NCI-H146 (cell line): ENCODE results near the gene ALG11.
"Not testable (repeated sequence)": the region's sequence is repeated elsewhere in the genome, so short reads cannot be mapped to it uniquely, and the experiment has no call there.

Experiments
- DNase-seq: peaks from one replicate; lab custom pipeline; 2025; lab: John Stamatoyannopoulos, UW

ALG11 gene

GRCh38 chr13:52029569-52029968, 17.4 kb downstream of the ALG11 start:
- no peak for DNase-seq

GRCh38 chr13:52030401-52030800, 18.2 kb downstream of the ALG11 start:
- not testable (repeated sequence) for DNase-seq

DNA sequence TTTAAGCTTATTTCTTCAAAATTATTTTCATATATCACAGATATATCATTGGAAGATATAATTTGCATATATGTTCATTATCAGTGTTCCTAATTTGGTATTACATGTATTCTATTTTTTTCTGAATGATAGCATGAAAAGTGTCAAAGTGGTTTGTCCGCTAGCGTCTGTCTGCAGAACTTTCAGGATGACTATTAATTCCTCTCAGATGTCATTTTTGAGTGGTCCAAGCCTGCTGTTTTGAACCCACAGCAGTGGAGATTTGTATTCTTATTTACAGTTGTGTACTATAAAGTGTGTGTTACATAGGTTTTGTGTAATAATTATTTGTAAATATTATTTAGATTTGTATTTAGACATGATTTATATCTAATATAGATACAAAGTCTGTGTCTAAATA, 20.8 kb downstream of the ALG11 start:
- DNase-seq: no peak

- DNase-seq: peak; percentile 49
These were observed 22.5 kb downstream of the ALG11 start for GRCh38 chr13:52034616-52035226.

DNA sequence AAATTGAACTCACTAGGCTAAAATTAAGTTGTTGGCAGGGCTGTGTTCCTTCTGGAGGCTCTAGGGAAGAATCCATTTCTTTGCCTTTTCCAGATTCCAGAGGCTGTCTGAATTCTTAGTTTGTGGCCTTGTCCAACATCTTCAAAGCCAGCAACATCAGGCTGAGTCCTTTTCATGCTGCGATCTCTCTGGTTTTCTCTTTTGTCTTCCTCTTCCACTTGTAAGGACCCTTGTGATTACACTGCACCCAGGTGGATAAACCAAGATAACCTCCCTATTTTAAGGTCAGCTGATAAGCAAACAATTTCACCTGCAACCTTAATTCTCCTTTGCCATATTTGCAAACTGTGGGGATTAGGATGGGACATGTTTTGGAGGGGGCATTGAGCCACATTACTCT, 23.8 kb downstream of the ALG11 start:
- DNase-seq: peak; percentile 60

DNA sequence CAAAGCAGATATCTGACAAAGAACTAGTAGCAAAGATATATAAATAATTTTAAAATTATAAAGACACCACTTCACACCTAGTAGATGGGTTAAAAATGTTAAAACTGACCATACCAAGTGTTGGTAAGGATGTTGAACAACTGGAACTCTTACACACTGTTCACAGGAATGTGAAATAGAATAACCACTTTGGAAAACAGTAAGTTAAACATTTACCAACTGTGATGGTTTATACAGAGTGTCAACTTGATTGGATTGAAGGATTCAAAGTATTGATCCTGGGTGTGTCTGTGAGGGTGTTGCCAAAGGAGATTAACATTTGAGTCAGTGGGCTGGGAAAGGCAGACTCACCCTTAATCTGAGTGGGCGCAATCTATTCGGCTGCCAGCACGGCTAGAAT, 31.5 kb downstream of the ALG11 start:
- DNase-seq: no peak

- DNase-seq: no peak
These were observed 35.3 kb downstream of the ALG11 start for GRCh38 chr13:52047463-52047862.

- DNase-seq: no peak
These were observed 36.3 kb downstream of the ALG11 start for GRCh38 chr13:52048516-52048915.

- no peak for DNase-seq
These were observed 39.2 kb downstream of the ALG11 start for GRCh38 chr13:52051400-52051799.

- DNase-seq: no peak
These were observed 41.3 kb downstream of the ALG11 start for GRCh38 chr13:52053460-52053859.

DNA sequence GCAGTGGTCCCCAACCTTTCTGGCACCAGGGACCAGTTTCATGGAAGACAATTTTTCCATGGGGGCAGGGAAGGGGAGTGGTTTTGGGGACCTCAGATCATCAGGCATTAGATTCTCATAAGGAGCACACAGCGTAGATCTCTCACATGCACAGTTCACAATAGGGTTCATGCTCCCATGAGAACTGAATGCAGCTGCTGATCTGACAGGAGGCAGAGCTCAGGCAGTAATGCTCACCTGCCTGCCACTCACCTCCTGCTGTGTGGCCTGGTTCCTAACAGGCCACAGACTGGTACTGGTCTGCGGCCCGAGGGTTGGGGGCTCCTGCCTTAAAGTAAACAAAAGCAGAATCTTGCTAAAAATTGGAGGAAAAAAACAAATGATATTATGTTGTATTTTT, 48.9 kb downstream of the ALG11 start:
- not testable (repeated sequence) for DNase-seq

DNA sequence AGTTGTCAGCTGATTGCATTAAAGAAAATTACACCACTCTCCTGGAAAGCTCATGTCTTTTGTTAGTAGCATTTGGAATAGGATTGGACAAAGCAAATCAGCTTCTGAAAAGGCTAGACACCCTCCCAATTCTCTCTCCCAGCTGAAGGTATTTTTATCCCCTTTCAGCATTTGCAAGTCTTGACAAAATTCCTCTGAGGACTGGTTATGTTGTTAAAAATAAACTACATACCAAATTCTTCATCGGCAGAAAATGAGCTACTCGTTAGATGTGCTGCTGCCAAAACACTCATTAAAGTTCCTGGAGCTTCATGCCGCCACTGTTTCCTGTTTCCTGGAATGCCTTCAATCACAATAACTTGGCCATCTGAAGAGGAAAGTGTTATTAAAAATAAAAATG, 49.4 kb downstream of the ALG11 start:
- no peak for DNase-seq

DNA sequence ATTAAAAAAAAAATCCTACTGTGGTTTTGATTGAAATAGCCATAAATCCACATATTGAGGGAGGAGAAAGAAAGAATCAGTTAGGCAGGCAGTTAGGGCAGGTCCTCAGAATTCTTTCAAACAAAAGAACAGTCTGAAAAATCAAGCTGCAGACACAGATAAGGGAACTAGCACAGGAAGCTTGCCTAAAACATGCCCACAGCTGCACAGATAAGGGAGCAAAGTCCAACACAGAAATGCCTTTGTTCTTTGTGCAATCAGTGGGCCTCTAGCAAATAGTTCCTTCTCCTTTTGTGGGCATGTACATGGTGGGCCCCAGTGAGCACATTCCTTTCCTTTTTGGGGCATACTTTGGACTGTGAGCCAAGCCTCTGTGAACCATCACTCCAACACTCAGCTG, 55.0 kb downstream of the ALG11 start:
- no peak for DNase-seq

DNA sequence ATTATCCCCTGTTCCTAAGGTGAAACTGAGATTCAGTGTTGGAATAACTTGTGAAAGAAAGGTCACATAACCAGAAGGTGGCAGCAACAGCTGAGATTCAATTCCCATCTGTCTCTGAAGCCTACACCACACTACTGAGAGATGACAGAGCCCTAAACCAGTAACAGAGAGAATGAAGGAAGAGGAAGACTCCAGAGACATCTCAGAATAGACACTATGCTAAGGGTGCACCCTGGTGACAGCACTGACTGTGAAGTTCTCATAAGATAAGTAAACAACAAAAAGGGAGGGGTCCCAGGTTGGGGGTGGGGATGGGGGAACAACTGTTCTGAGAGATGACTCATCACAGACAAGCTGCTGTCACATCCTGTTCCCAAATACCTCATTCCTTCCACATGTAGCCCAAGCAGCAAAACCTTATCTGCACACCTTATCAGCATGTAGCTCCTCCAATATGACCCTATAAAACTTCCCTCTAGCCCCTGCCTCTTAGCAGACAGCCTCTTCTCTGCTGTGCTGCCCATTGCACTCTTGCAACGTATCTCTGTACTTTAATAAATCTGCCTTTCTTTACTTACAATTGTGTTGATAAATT, 58.8 kb downstream of the ALG11 start:
- peak; percentile 0 for DNase-seq
